ENCODE results near the gene MCC.
A peak's percentile ranks its signal among the peaks of the same experiment; 100 is the strongest.

The MCC gene

DNA sequence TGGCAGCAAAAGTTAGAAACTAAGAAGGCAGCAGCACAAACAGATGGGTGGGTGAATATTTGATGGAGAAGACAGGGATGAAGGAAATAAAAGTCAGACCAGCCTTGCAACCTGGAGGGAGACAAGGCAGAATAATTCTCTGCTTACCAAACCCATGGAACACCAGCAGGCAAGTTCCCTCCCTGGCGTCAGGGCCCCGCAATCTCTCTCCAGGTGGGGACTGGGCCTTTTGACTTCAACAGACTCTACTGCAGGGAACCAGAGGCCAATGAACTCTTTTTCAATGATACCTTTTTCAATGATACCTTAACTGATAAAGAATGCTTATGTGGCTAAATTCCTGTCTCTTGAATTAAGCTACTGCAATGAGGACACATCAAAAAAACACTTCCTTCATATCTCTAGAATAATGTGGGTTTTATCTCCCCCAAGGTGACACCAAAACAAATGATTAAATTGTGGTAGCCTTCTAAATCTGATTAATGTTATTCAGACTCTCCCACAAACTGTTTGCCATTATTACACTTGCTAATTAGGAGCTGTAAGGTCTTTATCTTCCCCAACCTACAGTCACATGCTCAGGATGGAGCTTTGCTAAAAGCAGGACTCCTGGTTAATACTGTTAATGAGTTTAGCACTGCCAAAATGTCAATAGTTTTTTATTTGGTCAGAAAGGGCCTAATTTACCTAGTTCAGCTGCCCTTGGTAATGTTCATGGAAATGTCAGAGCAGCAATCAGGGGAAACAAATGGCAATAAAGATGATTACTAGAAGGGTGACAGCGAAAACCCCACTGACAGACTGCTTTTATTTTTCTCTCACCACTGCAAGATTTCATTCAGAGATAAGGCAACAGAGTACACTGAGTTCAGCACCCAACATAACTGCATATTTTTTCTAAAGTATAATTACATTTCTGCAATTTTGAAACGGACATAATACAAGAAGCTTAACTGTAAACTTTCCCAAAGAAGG, 218.9 kb downstream of the MCC start:
- no peak for DNase-seq

DNA sequence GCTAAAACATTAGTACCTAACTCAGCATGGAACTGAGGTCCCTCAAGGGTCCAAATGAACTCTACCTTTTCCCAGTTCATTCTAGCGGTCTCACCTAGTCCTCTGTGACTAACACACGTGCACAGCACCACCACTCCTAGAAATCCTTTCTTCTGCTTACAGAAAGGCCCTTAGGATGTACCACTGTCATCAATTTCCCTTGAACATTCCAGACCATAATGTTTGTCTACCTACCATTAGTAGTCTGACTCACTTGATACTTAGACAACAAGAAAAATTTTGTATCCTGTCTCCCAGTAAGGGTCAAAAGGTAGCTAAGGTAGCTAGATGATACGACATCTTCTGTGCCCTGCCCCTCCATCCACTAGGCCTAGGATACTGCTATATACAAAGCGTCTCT, 220.0 kb downstream of the MCC start:
- DNase-seq, result no peak

DNA sequence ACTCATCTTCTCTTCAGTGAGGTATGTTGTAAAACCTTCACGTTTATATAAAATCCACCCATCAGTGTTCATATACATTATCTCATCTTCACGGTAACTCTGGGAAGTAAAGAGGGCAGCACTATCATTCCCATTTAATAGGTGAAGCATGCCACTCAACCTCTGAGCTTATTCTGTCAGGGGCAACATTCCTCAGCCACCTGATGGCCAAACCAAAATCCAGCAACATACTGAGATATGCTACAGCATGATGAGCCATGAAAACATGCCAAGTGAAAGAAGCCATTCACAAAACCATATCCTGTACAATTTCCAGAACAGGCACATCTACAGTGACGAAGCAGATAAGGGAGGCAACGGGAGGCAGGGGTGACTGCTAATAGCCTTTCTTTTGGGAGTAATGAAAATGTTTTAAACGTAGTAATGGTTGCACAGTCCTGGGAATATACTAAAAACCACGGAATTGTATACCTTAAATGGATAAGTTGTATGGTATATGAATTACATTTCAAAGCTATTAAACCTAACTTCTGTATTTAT, 220.8 kb downstream of the MCC start:
- no peak for DNase-seq

DNA sequence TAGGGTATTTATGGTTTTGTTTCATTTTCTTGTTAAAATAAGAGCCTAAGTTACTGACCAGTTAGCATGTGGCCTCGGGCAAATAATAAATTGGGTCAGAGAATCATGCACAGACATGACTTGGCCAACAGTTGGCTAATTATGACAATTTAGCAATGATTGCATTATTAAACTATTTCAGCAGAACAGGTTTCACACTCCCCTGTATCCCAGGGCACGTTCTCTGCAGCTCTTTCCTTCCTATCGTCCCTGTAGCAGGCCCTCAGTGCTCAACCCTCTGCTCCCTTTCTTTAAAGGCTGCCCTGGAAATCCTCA, 221.4 kb downstream of the MCC start:
- no peak for DNase-seq

DNA sequence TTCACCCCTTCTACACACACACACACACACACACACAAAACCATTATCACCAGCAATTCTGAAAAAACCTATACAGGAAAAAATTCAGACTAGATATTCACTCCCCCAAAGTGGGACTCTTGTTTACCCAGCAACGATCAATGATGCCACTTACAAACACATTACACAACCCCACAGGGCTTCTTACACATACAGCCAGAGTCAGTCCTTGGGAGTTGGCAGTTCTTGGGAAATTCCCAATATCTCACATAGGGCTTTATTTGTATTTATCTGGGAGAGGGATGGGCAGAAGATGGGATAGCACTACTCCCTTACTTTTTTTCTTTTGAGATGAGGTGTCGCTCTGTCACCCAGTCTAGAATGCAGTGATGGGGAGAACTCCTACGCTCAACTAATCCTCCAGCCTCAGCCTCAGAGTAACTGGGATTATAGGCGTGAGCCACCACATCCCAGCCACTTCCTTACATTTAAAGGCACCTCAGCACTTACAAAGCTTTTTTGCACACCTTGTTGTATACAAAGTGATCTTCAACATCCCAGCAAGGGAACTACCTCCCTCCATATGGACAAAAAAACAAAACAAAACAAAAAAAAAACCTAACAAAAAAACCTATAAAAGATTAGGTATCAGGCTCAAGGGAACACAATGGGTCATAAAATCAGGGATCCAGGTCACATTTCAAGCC, 221.9 kb downstream of the MCC start:
- no peak for DNase-seq

DNA sequence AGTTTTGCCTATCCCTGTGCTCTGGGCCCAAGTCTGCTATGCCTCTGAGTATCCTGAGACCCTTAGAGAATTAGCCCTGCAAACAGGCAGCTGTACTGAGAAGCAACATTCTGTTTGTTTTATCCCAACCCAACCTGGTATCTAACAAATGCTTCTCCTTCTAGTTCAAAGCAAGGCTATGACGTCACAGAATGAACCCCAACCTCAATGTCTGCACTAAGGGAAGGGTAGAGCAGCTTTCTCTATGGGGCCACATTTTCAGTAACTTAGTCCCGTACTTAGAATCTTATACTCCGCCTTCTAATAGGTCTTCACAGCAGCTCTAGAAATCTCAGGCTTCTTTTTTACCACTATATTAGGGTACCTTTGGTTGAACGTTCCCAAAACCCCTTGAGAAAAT, 223.1 kb downstream of the MCC start:
- DNase-seq, result no peak

DNA sequence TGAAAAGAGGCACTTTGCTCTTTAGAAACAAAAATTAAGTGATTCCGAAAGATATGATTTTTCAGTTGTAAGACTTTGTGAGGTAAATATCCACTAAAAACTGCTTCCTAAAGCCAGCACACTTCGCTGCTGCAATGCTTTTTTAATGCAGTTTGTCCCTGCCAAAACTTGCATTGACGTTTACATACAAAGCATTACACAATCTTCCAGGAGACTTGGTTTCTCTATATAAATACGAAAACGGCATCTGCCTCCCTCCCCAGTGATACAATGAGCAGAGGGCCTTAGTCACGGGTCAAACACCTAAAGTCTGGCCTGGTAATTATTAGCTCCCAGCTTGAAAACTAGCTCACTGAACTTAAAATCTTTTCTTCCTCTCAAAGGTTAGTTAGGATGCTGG, 224.2 kb downstream of the MCC start:
- no peak for DNase-seq

DNA sequence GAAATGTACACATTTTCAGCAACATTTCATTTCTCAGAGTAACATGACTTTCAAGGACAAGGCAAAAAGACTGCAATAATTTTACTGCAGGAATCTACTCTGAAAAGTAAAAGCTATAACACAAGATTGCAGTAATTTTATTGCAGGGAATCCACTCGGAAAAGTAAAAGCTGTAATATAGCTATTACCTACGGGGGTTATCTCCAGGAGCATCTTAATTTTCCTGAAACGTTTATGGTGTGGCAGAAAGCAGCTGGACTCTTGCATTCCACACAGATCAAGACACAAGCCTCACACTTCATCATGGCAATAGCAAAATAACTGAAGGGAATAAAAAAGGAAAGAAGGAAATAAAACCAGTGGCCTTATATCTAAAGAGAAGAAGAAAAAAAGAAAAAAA, 224.7 kb downstream of the MCC start:
- no peak for DNase-seq

DNA sequence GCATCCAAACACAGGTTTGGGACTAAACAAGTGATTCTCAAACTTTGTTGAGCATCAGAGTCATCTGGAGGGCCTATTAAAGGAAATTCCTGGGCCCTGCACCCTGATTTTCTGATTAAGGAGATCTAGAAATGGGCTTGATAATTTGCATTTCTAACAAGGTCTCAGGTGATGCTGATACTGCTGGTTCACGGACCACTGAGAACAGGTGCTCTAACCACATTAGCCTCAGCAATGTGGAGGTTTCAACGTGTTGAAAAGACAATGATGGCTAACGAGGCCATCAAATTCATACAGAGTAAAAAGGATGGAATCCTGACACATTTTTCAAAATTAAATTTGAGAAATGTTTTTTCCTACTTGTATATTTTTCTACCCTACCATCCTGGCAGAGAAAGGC, 225.6 kb downstream of the MCC start:
- no peak for DNase-seq

DNA sequence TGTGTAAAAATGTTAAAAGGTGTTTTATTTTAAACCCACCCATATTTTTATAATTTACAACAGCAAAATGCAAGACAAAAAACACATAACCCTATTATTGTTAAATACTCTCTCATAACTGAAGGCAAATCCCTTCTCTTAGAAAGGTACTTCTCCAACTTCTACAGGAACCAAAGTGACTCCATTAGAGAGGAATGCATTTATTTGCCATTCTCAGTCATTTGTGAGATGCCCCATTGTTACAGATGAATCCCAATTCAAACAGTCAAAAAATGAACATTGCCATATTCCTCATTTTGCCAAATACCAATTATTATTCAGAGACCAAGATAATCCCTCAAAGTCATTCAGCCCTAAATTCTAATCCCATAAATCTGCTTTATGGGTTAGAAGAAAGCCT, 229.2 kb downstream of the MCC start:
- DNase-seq, result no peak

DNA sequence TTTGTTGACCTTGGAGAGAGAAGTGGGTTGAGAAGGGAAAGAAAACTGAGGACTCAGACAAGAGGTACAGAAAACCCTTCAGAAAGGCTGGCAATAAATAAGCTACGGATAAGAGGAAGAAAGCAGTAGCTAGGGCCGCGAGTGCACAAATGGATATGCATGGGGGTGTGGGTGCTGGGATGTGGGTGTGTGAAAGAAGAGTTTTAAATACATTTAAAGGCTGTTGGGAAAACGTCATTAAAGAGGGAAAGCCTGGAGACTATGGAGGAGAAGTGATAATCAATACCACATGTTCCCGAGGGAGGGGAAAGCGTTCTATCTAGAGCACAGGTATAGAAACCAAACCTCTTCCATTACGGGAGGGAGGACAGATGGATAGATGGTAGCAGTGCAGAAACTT, 230.7 kb downstream of the MCC start:
- DNase-seq, result no peak

DNA sequence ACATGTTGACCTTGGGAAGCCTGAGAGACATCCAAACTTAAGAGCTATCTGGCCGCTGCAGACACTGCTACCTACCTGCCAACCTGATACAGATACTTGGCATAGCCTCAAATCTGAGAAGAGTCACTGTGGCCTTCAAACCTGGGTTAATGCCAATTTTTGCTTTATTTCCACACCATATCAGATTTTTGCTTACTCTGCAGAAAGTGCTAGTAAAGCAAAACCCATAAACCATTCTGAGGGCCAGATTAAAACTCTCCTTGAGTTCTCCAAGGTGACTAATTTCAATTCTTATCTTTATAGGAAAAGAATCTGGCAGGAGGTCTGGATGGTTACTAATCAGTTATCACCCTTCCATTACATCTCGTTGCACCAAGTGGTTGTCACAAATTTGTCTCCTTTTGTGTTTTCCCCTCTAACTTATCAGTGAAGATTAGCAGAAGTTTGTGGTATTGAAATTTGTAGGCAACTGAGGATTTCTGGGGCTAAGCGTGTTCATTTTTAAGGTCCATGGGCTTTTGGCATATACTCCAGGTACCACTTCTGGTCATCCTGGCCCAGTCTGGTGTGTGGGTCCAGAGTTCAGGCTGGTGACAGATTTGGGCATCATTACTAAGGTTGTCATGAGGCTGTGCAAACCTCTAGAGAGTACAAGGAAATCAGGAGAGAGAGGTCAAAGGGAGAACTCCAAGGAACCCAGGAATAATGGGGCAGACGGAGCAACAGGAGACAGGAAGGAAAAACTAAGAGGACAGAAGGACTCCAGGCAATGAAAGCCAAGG, 231.4 kb downstream of the MCC start:
- no peak for DNase-seq

DNA sequence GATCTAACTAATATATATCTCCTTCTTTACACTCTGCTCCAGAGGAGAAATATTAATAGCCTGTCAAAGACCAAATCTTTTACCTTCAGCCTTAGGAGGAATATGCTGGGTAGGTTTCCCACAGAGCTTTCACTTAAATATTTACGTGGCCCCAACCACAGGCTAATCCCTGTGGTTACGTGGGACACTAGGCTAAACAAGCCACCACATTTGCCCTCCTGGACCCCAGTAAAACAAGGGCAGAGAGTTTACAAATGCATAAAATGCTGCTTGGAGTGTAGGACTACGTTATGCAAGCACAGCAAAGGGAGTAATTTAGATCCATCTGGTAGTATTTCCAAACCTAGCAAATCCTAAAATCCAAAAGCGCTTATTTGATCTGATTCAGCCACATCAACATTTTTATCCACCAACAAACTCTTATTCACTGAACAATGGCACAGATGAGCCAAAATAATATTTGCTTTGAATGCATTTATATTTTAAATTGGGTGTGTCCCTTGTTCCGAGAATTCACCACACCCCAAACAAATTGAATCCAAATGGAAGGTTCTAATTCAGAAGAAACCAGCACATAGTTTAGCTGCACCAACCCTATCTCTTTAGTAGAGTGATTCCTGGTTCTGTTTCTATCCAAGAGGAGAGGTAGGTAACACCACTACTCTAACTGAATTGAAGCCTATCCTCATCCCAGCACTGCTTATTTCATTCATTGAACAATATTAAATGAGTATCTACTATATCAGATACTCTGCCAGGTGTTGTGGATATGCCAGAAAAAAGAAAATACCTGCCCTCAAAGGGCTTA, 232.5 kb downstream of the MCC start:
- DNase-seq, result no peak

DNA sequence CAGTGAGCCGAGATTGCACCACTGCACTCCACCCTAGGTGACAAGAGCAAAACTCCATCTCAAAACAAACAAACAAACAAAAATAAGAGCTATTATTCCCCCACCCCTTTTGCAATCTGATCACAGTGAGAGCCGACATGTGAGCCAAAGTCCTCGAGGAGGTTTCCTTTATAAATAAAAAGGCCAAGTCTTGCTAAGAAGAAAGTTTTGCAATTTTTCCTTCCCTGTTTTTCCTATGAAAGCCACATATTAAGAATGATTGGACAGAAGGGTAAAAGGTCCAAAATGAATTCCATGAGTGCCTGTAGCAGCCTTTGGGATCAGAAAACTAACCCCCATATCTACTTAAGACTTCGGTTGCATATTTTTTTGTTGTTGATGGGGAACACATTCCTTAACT, 233.1 kb downstream of the MCC start:
- no peak for DNase-seq

DNA sequence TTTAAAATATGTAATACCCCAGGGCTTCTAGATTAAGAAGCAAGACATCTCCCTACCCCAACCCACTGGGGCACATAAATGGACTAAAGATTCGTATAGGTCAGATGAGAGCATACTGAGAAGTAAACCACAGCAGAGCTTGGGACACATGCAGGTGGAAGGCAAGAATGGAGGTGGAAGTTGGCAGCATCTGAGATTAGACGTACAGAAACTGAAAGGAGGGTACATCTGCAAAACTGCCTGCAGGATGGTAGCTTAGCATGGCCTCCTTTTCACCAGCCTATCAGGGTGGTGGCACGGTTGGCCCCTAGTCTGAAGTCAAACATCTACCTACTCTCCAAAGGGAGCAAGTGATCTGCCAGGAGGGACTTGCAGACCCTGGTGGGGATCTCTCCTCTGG, 235.2 kb downstream of the MCC start:
- no peak for DNase-seq

DNA sequence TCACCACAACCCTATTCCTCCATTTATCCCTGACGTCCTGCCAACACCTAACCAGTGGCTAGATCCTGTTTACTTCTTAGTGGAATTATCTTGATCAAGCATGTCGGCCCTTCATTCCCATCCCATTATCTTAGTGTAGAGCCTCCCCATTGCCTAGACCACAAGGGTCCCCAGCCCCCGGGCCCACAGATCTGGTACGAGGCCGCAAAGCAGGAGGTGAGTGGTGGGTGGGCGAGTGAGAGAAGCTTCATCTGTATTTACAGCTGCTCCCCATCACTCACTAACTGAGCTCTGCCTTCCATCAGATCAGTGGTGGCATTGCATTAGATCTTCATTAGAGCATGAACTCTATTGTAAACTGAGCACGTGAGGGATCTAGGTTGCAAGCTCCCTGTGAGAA, 236.2 kb downstream of the MCC start:
- no peak for DNase-seq

DNA sequence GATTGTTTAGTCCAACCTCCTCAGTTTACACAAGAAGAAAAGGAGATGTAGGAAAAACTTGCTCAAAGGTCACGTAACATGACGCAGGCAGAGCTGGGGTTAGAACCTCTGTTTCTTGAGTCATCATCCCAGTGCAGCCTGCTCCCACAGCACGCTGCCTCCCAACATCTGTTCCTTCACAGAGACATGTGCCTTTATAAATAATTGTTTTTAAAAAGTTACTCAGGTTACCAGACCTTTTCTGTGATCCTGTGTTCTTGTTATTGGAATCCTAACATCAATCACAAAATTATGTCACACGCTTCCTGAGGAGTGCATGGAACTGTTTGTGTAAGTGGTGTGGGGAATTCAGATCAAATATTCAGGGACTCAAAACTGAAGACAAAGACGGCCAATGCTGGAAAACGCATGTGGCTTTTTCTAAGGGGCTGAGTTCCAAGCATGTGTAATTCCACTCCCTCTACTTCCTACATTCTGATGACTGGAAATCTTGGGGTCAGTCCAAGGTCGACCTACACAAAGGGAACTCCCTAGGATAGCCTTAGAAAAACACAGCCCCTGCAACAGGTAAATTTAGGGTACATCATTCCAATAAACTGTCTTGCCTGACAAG, 237.8 kb downstream of the MCC start:
- no peak for DNase-seq

DNA sequence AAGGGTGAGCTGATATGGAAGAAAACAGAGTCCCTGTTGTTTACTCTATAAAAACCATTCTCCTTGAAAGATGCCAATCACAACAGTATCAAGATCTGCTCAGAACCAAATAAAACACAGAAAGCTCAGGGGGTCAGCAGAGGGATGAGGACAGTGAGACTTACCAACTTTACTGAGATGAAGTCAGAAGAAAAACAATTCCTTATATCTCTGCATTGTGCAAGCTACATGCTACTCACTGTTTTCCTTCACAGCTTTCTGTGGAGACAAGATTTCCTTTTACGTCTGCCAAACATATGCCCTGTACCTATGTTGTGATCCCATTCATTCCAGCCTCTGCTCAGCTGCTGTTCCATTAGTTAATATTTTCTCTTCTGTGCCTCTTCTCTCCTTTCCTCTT, 239.0 kb downstream of the MCC start:
- DNase-seq, result no peak

DNA sequence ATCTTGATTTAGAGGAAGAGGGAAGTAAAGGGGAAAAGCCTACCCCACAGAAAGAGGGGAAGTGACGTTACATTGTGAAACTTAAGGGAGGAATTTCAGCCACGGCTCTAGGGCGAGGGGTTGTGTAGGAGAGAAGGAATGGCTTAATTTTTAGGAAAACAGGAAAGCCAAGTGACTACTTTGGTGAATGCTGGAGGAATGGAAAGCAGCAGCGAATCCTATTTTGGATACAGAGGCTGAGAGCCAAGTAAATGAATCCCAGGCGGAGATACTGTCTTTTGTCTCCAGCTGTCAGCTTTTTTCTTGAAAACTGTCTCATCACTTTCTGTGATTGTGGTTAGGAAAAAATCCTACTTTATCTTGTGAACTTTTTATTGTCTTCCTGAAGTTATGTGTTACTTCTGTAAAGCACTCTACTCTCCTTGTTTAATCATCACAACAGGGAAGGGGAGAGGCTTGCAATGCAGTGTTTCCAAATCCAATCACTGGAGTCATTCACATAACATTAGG, 241.8 kb downstream of the MCC start:
- peak; percentile 36 to 51 for DNase-seq

DNA sequence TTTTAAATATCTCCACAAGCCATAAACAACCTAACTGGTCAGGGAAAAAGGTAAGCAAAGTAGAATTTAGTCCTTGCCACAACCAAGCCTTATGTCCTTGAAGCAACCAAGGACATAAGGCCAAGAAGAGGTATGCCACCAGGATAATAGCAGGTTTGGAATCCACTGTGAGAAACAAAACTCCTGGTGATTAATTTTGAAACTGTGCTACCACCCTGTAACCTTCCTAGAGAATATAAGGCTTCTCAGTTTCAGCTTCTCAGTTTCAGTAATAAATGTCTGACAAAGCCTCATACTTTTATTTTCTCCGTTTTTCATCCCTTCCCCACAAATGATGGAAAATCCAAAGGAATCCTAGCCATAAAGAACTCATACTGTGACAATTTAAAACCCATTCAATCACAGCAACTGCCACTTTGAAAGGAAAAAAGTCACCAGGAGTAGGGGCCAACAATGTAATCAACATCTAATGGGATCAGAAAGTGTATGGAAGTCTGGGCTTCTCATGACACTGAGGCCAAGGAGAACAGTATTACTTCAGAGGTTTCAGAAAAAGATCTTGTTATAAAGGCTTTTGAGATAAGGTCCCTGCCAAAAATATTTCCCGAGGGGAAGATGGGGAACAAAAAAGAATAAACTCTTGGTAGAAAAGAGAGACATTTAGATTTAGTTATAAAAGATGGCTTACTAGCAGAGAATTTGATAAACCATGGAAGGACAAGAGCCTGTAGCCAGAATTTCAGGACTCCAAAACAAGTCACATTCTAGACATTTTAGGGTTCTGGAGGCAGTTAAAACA, 242.6 kb downstream of the MCC start:
- no peak for DNase-seq

DNA sequence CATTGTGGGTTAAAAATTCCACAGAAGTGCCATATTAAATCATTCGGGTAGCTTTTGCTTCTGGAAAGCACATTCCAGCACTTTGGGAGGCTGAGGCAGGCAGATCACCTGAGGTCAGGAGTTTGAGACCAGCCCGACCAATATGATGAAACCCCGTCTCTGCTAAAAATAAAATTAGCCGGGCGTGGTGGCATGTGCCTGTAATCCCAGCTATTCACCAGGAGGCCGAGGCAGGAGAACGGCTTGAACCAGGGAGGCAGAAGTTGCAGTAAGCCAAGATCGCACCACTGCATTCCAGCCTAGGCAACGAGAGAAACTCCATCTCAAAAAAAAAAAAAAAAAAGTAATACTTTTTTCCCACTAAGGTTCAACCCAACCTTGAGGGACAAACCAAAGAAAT, 243.3 kb downstream of the MCC start:
- DNase-seq, result no peak

Data from inflammatory macrophage (primary cell).